Endothelial cell of umbilical vein (primary cell): ENCODE results near the gene TSPAN18. TPM values are rescaled to one million over a fixed set of nuclear protein-coding genes. Genes with fewer than 3 reads are reported as not detected.

Source experiments
- BruUV-seq: library from RNA; stranded (reverse); fragments of 400-500 nt; replicated peaks from 2 replicates; lab custom pipeline; 2021; lab: Mats Ljungman, UMichigan
- CTCF ChIA-PET: fragments of 300-600, 350-600 bp; sonication (Branson Sonifier 250); formaldehyde crosslinking; loops from one replicate; lab custom pipeline; 2021; ENCODE audit warnings: antibody characterized with exemption, inconsistent platforms; lab: Charles Lee
- POLR2A ChIA-PET: fragments of 300-600, 350-600 bp; sonication (Branson Sonifier 250); formaldehyde crosslinking; loops from one replicate; lab custom pipeline; 2021; ENCODE audit warnings: antibody characterized with exemption, inconsistent platforms; lab: Charles Lee
- DNase-seq: peaks from one replicate; pipeline ENCODE4 v3.0.0-alpha.2; 2011; ENCODE audit warnings: low read depth, low spot score
- FAIRE-seq: peaks from 2 replicates; lab custom pipeline; 2011; peaks lifted over from hg19 to GRCh38; lab: Jason Lieb, UNC
- H2AFZ ChIP-seq: 2 replicates; pipeline ENCODE4 v1.6.0; 2012; ENCODE audit warnings: low read depth, low read length, control low read depth, inconsistent platforms
- H3K27ac ChIP-seq: 2 replicates; pipeline ENCODE4 v1.5.1; 2011; ENCODE audit warnings: low read depth, mild to moderate bottlenecking, control low read depth, low read length, moderate library complexity; ENCODE audit not compliant: insufficient read depth
- H3K27me3 ChIP-seq, 2 experiments: 2 replicates each; pipeline versions ENCODE4 v1.6.0 to v1.6.1; 2011; ENCODE audit warnings: low read length in 2 of 2, mixed read lengths in 1 of 2; ENCODE audit not compliant: control insufficient read depth in 2 of 2, insufficient read depth in 2 of 2
- H3K36me3 ChIP-seq, 2 experiments: 2 replicates in 1 of 2; 3 replicates in 1 of 2; pipeline ENCODE4 v1.5.1; 2011; ENCODE audit warnings: low read length in 2 of 2, mild to moderate bottlenecking in 1 of 2, moderate library complexity in 1 of 2; ENCODE audit not compliant: control insufficient read depth in 2 of 2, insufficient read depth in 2 of 2; ENCODE audit errors: extremely low read depth in 1 of 2
- H3K4me1 ChIP-seq: 3 replicates; pipeline ENCODE4 v1.5.1; 2011; ENCODE audit warnings: mild to moderate bottlenecking, low read length; ENCODE audit not compliant: control insufficient read depth, insufficient read depth; ENCODE audit errors: extremely low read depth
- H3K4me2 ChIP-seq: 2 replicates; pipeline ENCODE4 v1.6.1; 2011; ENCODE audit warnings: low read length, control low read depth, mixed read lengths; ENCODE audit not compliant: insufficient read depth
- H3K4me3 ChIP-seq, 3 experiments: fragments of 200-600 bp in 1 of 3; sonication (generic), shearing (Covaris generic) in 1 of 3; replicated peaks in 1 of 3; 2 replicates each; pipeline ENCODE4 v1.5.1; 2011 to 2016; ENCODE audit warnings: control low read depth in 3 of 3, low read length in 3 of 3, mild to moderate bottlenecking in 2 of 3, inconsistent platforms in 1 of 3, low read depth in 1 of 3, moderate library complexity in 1 of 3; ENCODE audit not compliant: insufficient read depth in 1 of 3
- H3K79me2 ChIP-seq: 2 replicates; pipeline ENCODE4 v1.6.0; 2012; ENCODE audit warnings: low read length, inconsistent platforms; ENCODE audit not compliant: control insufficient read depth, insufficient read depth
- H3K9ac ChIP-seq: replicated peaks from 2 replicates; pipeline ENCODE3; 2011; ENCODE audit warnings: low read length, control low read depth; ENCODE audit not compliant: insufficient read depth; ENCODE audit errors: extremely low read depth
- H3K9me1 ChIP-seq: replicated peaks from 3 replicates; pipeline ENCODE4 v1.6.0; 2011; ENCODE audit warnings: mild to moderate bottlenecking, low read length; ENCODE audit not compliant: control insufficient read depth, insufficient read depth; ENCODE audit errors: extremely low read depth
- H3K9me3 ChIP-seq: replicated peaks from 2 replicates; pipeline ENCODE4 v1.5.1; 2012; ENCODE audit warnings: low read length, inconsistent platforms; ENCODE audit not compliant: control insufficient read depth, insufficient read depth
- H4K20me1 ChIP-seq: replicated peaks from 2 replicates; pipeline ENCODE3; 2011; ENCODE audit warnings: mild to moderate bottlenecking, low read length; ENCODE audit not compliant: control insufficient read depth, insufficient read depth; ENCODE audit errors: extremely low read depth
- EZH2 ChIP-seq: IDR thresholded peaks from 2 replicates; pipeline ENCODE4 v1.6.1; 2012; ENCODE audit warnings: borderline replicate concordance, low read depth, mild to moderate bottlenecking, moderate library complexity, low read length, inconsistent platforms; ENCODE audit not compliant: severe bottlenecking
- FOS ChIP-seq: IDR thresholded peaks from 2 replicates; pipeline ENCODE4 v1.6.1; 2011; ENCODE audit warnings: mild to moderate bottlenecking, low read length, moderate library complexity, borderline replicate concordance; ENCODE audit not compliant: insufficient read depth
- GATA2 ChIP-seq: IDR thresholded peaks from 2 replicates; pipeline ENCODE4 v1.7.0; 2011; ENCODE audit warnings: low read depth, mild to moderate bottlenecking, moderate library complexity, mixed read lengths, low read length; ENCODE audit not compliant: insufficient read length, insufficient read depth
- JUN ChIP-seq: IDR thresholded peaks from 2 replicates; pipeline ENCODE4 v1.6.1; 2011; ENCODE audit warnings: borderline replicate concordance, low read depth; ENCODE audit not compliant: insufficient read length, insufficient read depth
- MYC ChIP-seq: IDR thresholded peaks from one replicate; pipeline ENCODE4 v1.6.1; 2011; ENCODE audit warnings: mild to moderate bottlenecking, low read depth, low read length
- POLR2A ChIP-seq: IDR thresholded peaks from 2 replicates; pipeline ENCODE4 v1.6.1; 2012; ENCODE audit warnings: low read depth, mild to moderate bottlenecking, control low read depth, low read length
- POLR2AphosphoS5 ChIP-seq: IDR thresholded peaks from 2 replicates; pipeline ENCODE4 v1.6.1; 2012; ENCODE audit warnings: low read depth, mild to moderate bottlenecking, control low read depth, low read length, moderate library complexity; ENCODE audit not compliant: insufficient read depth
- dilution Hi-C: fragments of 300-500 bp; cut with MboI; formaldehyde crosslinking; loops from one replicate; pipeline ENCODE4 v1.15.0; 2019; ENCODE audit warnings: low sequenced_read_pairs; ENCODE audit not compliant: extremely low pct_ligation_motif_present
- intact Hi-C: fragments of 100-400 bp; cut with micrococcal nuclease; formaldehyde crosslinking; loops from one replicate; pipeline ENCODE4 v1.10.0; 2022
- polyA plus RNA-seq, 4 experiments: library from polyadenylated mRNA; depleted of rRNA in 3 of 4; stranded (reverse) in 3 of 4; unstranded in 1 of 4; fragments of >200 nt; gene quantifications; 2 replicates each; pipeline versions ENCODE4 v1.2.1 to v1.2.3, GENCODE V29; 2011 to 2012; ENCODE audit warnings: missing spikeins in 1 of 4
- total RNA-seq: library from RNA; stranded (reverse); gene quantifications from 2 replicates; pipeline ENCODE4 v1.2.3, GENCODE V29; 2021
- TF ChIP-seq, protein P1 (sequence below), 2 donors: IDR thresholded peaks; 1 replicate in 1 of 2; 2 replicates in 1 of 2; pipeline ENCODE4 v1.5.1; 2011; ENCODE audit warnings: low read length in 2 of 2, mild to moderate bottlenecking in 2 of 2, moderate library complexity in 2 of 2, control low read depth in 1 of 2, inconsistent platforms in 1 of 2, low read depth in 1 of 2; ENCODE audit not compliant: insufficient read depth in 1 of 2; ENCODE audit errors: extremely low read depth in 1 of 2
- TF ChIP-seq, protein P2 (sequence below): IDR thresholded peaks from 2 replicates; pipeline ENCODE4 v1.6.1; 2011; ENCODE audit not compliant: insufficient read depth, insufficient read length

The TSPAN18 gene
- total and polyA plus RNA-seq, 2 donors (not counting 3 experiments of a cell fraction or from before 2014, with no cell fraction given): 32.2 to 118 TPM

DNA sequence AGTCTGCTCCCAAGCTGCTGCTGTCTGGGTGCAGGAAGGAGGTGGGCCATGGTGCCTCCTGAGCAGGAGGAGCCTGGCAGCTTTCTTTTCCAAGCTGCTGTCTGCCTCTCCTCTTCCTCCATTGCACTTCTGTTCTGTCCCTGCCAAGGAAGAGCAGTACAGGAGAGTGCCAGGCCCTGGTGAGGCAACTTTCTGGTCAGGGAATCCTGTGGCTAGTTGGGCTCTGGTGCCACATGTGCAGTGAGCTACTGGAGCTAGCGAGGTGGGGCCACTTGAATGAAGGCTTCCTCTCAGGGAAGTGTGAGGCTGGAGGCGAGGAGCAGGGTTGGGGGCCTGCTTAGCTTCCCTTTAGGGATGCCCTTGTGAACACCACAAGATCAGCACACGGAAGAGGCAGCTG is 90.0 kb downstream of the TSPAN18 start:
- intact Hi-C loops (no loop called here), dilution Hi-C loops (no loop called here)
- DNase-seq (no peak), FAIRE-seq (no peak)
- ChIA-PET POLR2A (interaction anchor here (1.1 kb wide), 1 partner anchor 11 kb away, joined by 3 read pairs; no protein-coding TSS in a partner anchor), CTCF (interaction anchor here (1.4 to 2.8 kb wide), 4 partner anchors 12 to 95 kb away, joined by 3 to 8 read pairs (median 4); no protein-coding TSS in a partner anchor)
- no peaks in the 10 kb centered on the region for H3K27me3 ChIP-seq
- no peak overlapping the region for H3K9ac ChIP-seq
- no peaks in the 10 kb centered on the region for H3K79me2 ChIP-seq
- peaks cover 33% of the 10 kb centered on the region for H3K4me1 ChIP-seq
- no peak overlapping the region for H3K4me2 ChIP-seq
- H3K27ac ChIP-seq: no peak overlapping the region
- no peaks in the 10 kb centered on the region for H3K9me1 ChIP-seq
- H3K4me3 ChIP-seq: no peak overlapping the region
- H3K36me3 ChIP-seq: no peaks in the 10 kb centered on the region
- TF ChIP-seq, protein P1, sequence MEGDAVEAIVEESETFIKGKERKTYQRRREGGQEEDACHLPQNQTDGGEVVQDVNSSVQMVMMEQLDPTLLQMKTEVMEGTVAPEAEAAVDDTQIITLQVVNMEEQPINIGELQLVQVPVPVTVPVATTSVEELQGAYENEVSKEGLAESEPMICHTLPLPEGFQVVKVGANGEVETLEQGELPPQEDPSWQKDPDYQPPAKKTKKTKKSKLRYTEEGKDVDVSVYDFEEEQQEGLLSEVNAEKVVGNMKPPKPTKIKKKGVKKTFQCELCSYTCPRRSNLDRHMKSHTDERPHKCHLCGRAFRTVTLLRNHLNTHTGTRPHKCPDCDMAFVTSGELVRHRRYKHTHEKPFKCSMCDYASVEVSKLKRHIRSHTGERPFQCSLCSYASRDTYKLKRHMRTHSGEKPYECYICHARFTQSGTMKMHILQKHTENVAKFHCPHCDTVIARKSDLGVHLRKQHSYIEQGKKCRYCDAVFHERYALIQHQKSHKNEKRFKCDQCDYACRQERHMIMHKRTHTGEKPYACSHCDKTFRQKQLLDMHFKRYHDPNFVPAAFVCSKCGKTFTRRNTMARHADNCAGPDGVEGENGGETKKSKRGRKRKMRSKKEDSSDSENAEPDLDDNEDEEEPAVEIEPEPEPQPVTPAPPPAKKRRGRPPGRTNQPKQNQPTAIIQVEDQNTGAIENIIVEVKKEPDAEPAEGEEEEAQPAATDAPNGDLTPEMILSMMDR (IDR thresholded peaks at IDR 0.05; ENCODE audit: extremely low read depth in 1 of 2, insufficient read depth in 1 of 2, low read depth in 1 of 2, low read length in 2 of 2): no peak
- TF ChIP-seq POLR2AphosphoS5: no peak
- TF ChIP-seq JUN: no peak
- no peak for TF ChIP-seq FOS
- TF ChIP-seq POLR2A: no peak
- TF ChIP-seq, protein P2, sequence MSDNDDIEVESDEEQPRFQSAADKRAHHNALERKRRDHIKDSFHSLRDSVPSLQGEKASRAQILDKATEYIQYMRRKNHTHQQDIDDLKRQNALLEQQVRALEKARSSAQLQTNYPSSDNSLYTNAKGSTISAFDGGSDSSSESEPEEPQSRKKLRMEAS: no peak
- no peak for TF ChIP-seq EZH2
- TF ChIP-seq MYC: no peak
- no peak for TF ChIP-seq GATA2
- H3K9me3 ChIP-seq: no peaks in the 10 kb centered on the region
- no peak overlapping the region for H2AFZ ChIP-seq
- no peaks in the 10 kb centered on the region for H4K20me1 ChIP-seq
- BruUV-seq: no TSS peak
